Suprapubic skin (tissue), 4 donors: ENCODE results near the gene WNT6. TPM values are rescaled to one million over a fixed set of nuclear protein-coding genes. Genes with fewer than 3 reads are reported as not detected.

ENCODE experiments used
- DNase-seq, 2 donors: peaks; one replicate each; pipeline ENCODE4 v3.0.0-alpha.2; 2019; ENCODE audit warnings: low spot score in 2 of 2
- H3K27ac ChIP-seq: fragments of 200-600 bp; sonication (generic); one replicate; pipeline ENCODE4 v1.5.1; 2019
- H3K27me3 ChIP-seq: fragments of 200-600 bp; sonication (generic); one replicate; pipeline ENCODE4 v1.5.1; 2019
- H3K36me3 ChIP-seq: fragments of 200-600 bp; sonication (generic); one replicate; pipeline ENCODE4 v1.5.1; 2019
- H3K4me1 ChIP-seq: fragments of 200-600 bp; sonication (generic); one replicate; pipeline ENCODE4 v1.5.1; 2019
- H3K4me3 ChIP-seq: fragments of 200-600 bp; sonication (generic); one replicate; pipeline ENCODE4 v1.5.1; 2019; ENCODE audit warnings: mild to moderate bottlenecking
- H3K9me3 ChIP-seq: fragments of 200-600 bp; sonication (generic); one replicate; pipeline ENCODE4 v1.5.1; 2019
- EP300 ChIP-seq: sonication (generic); formaldehyde crosslinking; IDR thresholded peaks from one replicate; pipeline ENCODE4 v1.6.1; 2017; ENCODE audit warnings: antibody characterized with exemption
- POLR2A ChIP-seq, 2 donors: fragments of 450-650 bp; IDR thresholded peaks; one replicate each; pipeline ENCODE4 v1.6.1; 2017; ENCODE audit warnings: antibody characterized with exemption in 2 of 2, mild to moderate bottlenecking in 2 of 2, moderate library complexity in 2 of 2
- POLR2AphosphoS5 ChIP-seq, 3 donors: sonication (generic); formaldehyde crosslinking; IDR thresholded peaks; one replicate each; pipeline ENCODE4 v1.6.1; 2017; ENCODE audit warnings: antibody characterized with exemption in 3 of 3
- WGBS: methylation state at CpG from one replicate; pipeline ENCODE4 v1.1.5; 2018; 5-methylcytosine and 5-hydroxymethylcytosine counted together
- total RNA-seq, 4 donors: library from RNA; depleted of rRNA; stranded (reverse); fragments of >200 nt; gene quantifications; one replicate each; pipeline ENCODE4 v1.1.0, GENCODE V29; 2016
- TF ChIP-seq, protein P1 (sequence below), 2 donors: fragments of 200-600 bp in 1 of 2; fragments of 450-650 bp in 1 of 2; sonication (generic) in 1 of 2; IDR thresholded peaks; one replicate each; pipeline ENCODE4 v1.5.1; 2016 to 2019; ENCODE audit warnings: antibody characterized with exemption in 2 of 2, mild to moderate bottlenecking in 1 of 2, moderate library complexity in 1 of 2

The WNT6 gene
- total RNA-seq, 4 donors from 2014 or later: 1.4 to 3.7 (median 2.3) TPM

GRCh38 chr2:218893349-218894150, 33.9 kb downstream of the WNT6 start:
- DNase-seq: no peak
- Histone ChIP-seq H3K4me3 (peak overlapping the region; percentile 49), H3K27me3 (peaks cover 56% of the 10 kb centered on the region), H3K27ac (peak overlapping the region; percentile 44), H3K4me1 (peaks cover 65% of the 10 kb centered on the region), H3K9me3 (no peaks in the 10 kb centered on the region), H3K36me3 (no peaks in the 10 kb centered on the region)
- WGBS: 47% methylated on average over 8 of the region's 10 CpGs
- TF ChIP-seq POLR2A (IDR thresholded peaks at IDR 0.05): no peak
- TF ChIP-seq, protein P1, sequence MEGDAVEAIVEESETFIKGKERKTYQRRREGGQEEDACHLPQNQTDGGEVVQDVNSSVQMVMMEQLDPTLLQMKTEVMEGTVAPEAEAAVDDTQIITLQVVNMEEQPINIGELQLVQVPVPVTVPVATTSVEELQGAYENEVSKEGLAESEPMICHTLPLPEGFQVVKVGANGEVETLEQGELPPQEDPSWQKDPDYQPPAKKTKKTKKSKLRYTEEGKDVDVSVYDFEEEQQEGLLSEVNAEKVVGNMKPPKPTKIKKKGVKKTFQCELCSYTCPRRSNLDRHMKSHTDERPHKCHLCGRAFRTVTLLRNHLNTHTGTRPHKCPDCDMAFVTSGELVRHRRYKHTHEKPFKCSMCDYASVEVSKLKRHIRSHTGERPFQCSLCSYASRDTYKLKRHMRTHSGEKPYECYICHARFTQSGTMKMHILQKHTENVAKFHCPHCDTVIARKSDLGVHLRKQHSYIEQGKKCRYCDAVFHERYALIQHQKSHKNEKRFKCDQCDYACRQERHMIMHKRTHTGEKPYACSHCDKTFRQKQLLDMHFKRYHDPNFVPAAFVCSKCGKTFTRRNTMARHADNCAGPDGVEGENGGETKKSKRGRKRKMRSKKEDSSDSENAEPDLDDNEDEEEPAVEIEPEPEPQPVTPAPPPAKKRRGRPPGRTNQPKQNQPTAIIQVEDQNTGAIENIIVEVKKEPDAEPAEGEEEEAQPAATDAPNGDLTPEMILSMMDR (IDR thresholded peaks at IDR 0.05): no peak
- no peak for TF ChIP-seq POLR2AphosphoS5 (IDR thresholded peaks at IDR 0.05)
- no peak for TF ChIP-seq EP300

DNA sequence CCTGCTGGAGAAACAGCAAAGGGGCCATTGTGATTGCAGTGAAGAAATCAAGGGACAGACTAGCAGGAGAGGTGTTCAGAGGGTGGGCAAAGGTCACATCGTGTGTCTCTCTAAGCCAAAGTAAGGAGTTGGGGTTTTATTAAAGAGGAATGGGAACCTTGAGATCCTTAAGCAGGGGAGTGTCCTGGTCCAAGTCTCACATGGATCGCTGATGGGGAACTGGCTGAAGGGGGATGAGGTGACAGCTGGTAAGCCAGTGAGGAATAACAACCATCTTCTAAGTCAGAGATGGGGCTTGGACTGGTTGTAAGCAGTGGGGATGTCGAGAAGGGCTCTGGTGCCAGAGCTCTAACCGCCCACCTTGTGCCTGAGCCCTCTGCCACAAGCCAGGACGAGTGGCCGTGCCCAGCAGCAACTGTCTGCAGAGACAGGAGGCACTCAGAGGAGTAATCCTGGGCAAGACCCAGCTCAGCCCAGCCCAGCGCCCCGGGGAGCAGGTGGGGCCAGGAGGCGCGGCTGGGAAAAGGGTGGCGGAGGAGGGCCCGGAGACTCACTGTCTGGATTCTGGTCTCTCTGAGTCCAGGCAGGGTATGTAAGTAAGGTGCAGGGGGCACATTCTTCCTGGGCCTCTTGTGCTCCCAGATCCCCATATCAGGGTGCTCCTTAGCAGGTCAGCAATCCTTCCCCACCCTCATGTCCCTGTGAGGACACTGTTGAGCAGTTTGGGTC, 34.7 kb downstream of the WNT6 start:
- peak overlapping the region; percentile 25 for H3K27ac ChIP-seq
- peaks cover 62% of the 10 kb centered on the region for H3K27me3 ChIP-seq
- WGBS: 52% methylated on average over 11 of the region's 12 CpGs
- no peaks in the 10 kb centered on the region for H3K36me3 ChIP-seq
- peaks cover 66% of the 10 kb centered on the region for H3K4me1 ChIP-seq
- no peak overlapping the region for H3K4me3 ChIP-seq
- DNase-seq: no peak
- no peaks in the 10 kb centered on the region for H3K9me3 ChIP-seq
- TF ChIP-seq POLR2AphosphoS5 (IDR thresholded peaks at IDR 0.05) (no peak), EP300 (no peak), POLR2A (IDR thresholded peaks at IDR 0.05) (no peak)
- TF ChIP-seq, protein P1 (IDR thresholded peaks at IDR 0.05): no peak

DNA sequence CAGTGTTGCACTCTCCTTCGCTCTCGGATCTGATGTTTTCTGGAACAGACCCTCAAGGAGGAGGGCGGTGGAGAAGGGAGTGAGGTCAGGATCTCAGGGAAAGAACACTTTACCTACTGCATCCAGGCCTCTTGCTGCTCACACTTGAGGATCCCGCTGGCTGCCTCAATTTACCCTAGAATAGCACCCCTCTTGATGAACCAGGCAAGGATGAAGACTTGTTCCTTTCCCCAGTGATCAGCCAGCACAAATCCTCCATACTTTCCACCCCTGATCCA, 35.2 kb downstream of the WNT6 start:
- WGBS: 83% methylated on average over 4 of the region's 4 CpGs
- Histone ChIP-seq H3K4me3 (no peak overlapping the region), H3K27me3 (peaks cover 67% of the 10 kb centered on the region), H3K27ac (peak overlapping the region; percentile 21), H3K36me3 (no peaks in the 10 kb centered on the region), H3K9me3 (no peaks in the 10 kb centered on the region), H3K4me1 (peaks cover 66% of the 10 kb centered on the region)
- DNase-seq: no peak
- no peak for TF ChIP-seq POLR2AphosphoS5 (IDR thresholded peaks at IDR 0.05)
- TF ChIP-seq, protein P1 (IDR thresholded peaks at IDR 0.05): no peak
- no peak for TF ChIP-seq POLR2A (IDR thresholded peaks at IDR 0.05)
- TF ChIP-seq EP300: no peak

- WGBS: 67% methylated on average over 3 of the region's 3 CpGs
- DNase-seq: no peak
- Histone ChIP-seq H3K4me3 (no peak overlapping the region), H3K27ac (peak overlapping the region; percentile 21), H3K9me3 (no peaks in the 10 kb centered on the region), H3K36me3 (no peaks in the 10 kb centered on the region), H3K4me1 (peaks cover 66% of the 10 kb centered on the region), H3K27me3 (peaks cover 70% of the 10 kb centered on the region)
- TF ChIP-seq POLR2AphosphoS5 (IDR thresholded peaks at IDR 0.05) (no peak), EP300 (no peak), POLR2A (IDR thresholded peaks at IDR 0.05) (no peak)
- TF ChIP-seq, protein P1 (IDR thresholded peaks at IDR 0.05): no peak
Observed at GRCh38 chr2:218895326-218895725, 35.7 kb downstream of the WNT6 start.

GRCh38 chr2:218895759-218896500, 36.3 kb downstream of the WNT6 start:
- peak overlapping the region; percentile 48 for H3K27ac ChIP-seq
- H3K4me1 ChIP-seq: peaks cover 66% of the 10 kb centered on the region
- no peaks in the 10 kb centered on the region for H3K36me3 ChIP-seq
- H3K27me3 ChIP-seq: peaks cover 76% of the 10 kb centered on the region
- H3K9me3 ChIP-seq: no peaks in the 10 kb centered on the region
- 21% methylated on average over 8 of the region's 8 CpGs for WGBS
- no peak for TF ChIP-seq EP300
- H3K4me3 ChIP-seq: no peak overlapping the region
- no peak for DNase-seq
